ENCODE results near the gene PPP4R1.
"Not testable (repeated sequence)": the region's sequence is repeated elsewhere in the genome, so short reads cannot be mapped to it uniquely, and the experiment has no call there.

Gene PPP4R1, protein sequence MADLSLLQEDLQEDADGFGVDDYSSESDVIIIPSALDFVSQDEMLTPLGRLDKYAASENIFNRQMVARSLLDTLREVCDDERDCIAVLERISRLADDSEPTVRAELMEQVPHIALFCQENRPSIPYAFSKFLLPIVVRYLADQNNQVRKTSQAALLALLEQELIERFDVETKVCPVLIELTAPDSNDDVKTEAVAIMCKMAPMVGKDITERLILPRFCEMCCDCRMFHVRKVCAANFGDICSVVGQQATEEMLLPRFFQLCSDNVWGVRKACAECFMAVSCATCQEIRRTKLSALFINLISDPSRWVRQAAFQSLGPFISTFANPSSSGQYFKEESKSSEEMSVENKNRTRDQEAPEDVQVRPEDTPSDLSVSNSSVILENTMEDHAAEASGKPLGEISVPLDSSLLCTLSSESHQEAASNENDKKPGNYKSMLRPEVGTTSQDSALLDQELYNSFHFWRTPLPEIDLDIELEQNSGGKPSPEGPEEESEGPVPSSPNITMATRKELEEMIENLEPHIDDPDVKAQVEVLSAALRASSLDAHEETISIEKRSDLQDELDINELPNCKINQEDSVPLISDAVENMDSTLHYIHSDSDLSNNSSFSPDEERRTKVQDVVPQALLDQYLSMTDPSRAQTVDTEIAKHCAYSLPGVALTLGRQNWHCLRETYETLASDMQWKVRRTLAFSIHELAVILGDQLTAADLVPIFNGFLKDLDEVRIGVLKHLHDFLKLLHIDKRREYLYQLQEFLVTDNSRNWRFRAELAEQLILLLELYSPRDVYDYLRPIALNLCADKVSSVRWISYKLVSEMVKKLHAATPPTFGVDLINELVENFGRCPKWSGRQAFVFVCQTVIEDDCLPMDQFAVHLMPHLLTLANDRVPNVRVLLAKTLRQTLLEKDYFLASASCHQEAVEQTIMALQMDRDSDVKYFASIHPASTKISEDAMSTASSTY

DNA sequence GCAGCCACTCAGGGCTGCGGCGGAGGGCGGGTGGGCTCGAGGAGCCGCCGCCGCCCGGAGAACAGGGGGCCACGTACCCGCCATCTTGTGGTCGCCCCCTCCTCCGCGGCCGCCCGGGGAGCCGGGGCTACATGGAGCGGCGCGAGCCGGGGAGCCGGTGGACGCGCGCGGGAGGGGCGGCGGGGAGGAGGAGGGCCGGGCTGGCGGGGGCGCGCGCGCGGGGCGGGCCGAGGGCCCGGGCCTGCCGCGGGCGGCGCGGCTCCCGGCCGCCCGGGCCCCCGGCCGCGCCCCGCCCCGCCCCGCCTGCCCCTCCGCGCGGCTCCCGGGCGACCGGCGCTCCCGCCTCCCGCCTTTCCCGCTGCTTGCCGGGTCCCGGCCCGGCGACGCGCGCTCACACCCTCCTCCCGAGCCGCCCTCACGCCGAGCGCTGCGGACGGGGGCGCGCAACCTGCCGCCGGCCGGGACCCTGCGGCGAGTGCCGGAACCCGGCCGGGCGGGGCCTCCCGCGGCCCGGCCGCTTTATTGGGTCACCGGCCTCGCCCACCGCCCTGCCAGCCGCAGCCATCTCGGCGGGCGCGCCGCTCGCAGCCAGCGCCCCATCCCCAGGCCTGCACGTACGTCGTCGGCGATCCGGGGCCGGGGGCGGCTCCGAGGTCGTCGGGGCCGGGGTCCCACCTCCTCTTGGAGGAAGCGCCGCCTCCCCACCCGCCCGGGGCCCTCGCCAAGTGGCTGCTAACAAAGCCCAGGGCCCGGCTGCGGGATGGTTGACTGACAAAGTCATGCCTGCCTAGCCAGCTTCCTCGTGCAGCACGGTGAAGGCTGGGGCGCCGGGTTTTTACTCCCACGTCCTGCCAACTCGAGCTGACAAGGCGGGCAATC, at the start of gene PPP4R1:
Gene PPP4R1 (minus strand): TSS at position 159 of the 879 bp plus-strand sequence. CDS start 75 bp downstream, at position 84.
- DNase-seq = peak; percentile 73

DNA sequence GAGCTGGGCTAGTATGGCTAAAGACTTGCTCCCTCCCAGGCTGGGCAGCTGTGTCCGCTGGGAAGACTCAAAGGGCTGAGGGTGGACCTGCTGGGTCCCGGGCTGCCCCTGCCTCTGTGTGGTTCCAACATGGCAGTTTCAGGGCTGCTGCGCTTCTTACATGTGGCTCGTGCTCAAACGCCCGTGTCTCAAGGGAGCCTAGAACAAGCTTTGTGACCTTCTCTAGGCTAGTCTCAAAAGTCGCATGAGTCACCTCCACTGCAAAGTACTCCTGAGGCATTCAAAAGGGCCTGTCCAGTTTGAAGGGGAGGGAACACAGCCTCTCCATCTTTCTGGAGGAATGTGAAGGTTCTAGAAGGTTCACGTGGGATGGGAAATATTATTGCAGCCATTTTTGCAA, 49.0 kb upstream of the PPP4R1 start:
- no peak for DNase-seq

DNA sequence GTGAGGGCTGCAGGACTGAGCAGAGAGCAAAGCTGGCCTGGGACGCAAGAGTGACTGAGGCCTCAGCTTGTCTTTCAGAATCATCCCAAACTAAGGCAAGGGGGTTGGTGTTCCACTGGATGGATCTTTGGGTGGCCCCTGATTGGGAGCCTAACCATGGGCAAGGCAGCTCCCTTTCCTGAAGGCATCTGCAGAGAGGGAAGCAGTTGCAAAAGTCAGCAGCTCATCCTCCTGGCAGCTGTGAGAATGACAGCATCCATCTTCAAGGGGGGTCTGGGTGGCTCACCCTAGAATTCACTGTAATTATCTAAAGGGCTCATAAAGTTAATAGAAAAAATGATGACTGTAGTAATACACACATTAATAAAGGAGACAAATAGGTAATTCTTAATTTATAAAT, 47.2 kb upstream of the PPP4R1 start:
- DNase-seq = no peak

DNA sequence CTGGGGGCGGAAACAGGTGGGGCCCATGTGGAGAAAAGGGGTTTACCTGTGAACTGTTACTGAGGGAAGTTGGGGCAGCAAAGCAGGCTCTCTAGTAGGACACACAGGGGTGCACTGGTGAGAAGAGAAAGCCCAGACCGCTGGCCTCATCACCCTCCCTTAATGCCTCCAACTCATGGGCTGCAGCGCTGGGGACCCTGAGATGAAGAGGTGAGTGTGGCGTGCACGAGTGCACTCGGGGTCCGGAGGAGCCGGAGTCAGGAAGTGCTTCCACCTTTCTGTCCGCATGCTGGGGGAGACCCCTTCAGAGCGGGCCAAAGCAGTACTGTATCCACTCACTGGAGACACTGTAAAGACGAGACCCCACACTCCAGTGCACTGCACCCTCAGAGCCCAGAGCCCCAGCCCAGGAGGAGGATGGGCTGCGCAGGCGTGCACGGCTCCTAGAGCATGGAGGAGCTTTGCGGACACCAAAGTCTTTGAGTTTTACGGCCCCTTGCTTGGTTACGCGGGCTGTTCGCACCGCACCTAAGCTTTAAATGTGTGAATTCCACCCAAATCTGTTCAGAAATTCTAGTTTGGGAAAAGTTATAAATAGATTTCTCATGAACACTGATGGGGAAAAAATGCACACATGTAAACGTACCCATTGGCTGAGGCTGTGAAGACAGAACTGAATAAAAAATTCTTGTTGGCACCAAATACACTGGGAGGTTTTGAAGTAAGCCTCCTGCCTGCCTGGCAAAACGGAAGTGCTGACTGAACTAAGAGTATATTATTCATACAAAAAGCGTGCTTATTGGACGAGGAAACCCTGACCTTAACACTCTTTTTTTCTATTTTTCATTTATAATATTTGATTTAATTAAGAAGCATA, 45.4 kb upstream of the PPP4R1 start:
- no peak for DNase-seq

DNA sequence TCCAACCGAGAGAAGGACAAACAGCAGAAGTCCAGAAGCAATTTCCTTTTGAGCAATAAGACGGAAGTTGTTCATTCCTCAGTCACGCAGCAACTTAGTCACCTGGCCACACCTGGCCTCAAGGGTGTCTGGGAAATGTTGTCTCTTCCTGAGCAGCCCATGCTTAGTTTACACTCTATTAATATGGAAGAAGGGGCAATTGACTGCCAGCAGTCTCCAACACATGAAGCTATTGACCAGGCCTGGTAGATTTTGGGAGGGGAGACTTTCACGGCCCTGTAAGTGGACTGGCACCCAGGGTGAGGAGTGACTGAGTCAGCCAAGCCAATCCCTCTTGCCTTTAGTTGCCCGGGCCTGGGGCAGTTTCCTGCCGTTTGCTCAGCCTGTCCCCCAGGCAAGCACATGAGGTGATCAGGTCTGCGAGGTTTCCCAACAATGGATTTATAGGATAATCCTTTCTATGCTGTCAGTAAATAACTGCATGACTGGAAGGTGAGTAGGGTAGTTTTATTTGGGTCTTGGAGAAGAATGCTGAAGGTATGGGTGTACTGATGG, 43.8 kb upstream of the PPP4R1 start:
- DNase-seq = no peak

DNA sequence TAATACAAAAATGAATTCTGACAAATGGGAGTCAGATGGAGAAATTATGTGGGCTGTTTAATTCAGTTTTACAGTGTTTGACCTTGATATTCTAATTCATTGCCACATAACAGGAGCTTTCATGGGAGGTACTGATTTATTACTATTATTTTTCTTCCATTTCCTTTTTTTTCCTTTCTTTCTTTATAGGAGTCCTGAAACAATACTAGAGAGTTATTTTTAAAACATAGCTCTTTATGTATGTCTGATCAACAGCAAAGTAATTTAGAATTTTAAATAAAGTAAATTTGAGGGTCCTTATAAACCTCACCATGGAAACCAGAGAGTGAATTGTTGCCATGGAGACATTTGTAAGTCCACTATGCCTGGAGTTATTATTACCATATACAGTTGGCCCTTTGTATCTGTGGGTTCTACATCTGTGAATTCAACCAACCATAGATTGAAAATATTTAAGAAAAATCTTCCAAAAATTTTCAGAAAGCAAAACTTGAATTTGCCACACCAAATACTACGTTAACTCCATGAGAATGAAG, 40.9 kb upstream of the PPP4R1 start:
- no peak for DNase-seq

DNA sequence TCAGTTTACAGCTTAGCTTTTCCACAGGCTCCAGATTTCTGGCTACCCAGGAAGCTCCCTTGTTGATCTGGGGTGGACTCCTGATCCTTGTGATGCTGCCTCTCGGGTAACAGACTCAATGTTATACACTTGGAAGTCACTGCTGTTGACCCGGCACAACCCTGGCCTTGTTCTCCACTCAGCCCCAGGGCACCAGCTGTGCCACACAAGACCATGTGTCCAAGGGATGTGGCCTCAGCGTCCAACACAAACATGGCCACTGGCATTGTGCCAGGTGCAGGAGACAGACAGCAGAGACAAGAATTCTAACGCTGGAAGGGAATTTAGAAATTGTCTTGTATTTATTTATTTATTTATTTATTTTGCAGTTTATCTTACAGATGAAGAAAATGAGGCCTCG, 39.0 kb upstream of the PPP4R1 start:
- DNase-seq = no peak

DNA sequence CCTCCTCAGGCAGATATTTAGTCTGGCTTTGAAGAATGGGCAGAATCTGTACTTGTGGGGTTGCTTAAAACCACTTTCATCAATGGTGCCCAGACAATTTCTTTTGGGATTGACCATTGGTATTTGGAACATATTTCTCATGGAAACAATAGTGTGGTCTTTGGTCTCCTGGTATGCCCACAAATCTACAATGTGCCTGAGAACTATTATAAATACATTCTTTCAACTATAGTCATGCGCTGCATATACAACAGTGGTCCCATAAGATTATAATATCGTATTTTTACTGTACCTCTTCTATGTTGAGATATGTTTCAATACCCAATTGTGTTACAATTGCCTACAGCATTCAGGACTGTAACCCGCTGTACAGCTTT, 34.8 kb upstream of the PPP4R1 start:
- DNase-seq = no peak

DNA sequence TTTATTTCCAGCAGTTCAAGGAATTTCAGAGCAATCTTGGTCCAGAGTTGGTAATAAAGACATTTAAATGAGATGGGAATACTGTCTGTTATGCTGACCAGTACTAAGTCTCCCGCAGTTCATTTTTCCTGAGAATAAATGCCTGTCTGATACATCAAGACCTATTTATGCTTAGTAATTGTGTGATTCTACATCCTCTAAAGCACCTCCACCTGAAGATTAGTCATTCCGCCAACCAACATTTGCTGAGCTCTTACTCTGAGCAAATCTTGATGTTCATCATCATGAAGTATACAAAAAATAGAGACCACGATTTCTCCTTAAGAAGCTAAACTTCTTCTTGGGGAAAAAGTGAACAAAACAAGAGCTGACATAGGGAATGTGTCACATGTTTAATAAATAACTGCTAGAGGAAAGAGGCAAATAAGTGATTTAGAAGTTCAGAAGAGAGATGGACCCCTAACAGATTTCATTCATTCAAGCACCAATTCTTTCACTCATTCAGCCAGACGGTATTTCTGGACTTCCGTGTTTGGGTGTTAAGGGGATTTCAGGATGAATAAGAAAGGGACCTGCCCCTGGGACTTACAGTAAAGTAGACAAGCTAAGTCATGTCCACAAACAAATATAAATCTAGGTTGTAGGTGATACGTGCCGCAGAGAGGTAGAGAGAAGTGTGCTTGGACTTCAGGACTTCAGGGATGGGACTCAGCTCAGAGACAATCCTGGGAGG, 34.2 kb upstream of the PPP4R1 start:
- DNase-seq = no peak

DNA sequence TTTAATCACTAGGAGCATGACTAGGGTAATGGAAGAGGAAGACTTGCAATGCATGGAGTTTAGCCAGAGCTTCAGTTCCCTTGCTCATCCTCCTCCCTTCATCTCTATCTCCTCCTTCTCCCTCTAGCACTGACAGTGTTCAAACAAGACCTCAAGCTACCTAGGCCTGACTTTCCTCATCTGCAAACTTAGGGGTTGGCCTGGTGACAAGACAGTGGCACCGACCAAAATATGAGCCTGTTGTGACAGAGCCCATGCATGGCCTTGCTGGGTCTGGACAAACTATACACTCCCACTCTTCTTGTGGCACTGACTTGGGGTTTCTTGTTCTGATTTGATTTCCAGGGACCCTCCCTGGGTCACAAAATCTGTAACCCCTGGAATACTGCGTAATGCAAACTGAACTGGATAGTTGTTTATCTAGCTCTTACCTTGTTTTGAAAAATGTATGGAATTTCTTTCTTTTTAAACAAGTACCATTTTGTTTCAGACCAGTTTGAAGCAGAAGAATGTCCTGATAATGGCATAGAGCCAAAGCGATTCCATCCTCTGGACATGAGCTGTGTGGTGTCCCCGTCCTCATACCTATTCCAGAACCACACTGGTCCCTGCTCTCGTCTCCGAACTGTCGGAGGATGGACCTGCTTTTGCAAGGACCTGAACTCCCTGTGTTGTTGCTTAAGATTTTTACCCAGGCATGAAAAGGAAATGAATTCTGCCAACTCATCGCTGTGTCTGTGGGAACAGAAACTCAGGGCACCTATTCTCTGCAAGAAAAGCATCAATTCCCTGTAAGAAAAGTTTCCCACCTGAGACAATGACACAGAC, 33.4 kb upstream of the PPP4R1 start:
- DNase-seq = no peak

DNA sequence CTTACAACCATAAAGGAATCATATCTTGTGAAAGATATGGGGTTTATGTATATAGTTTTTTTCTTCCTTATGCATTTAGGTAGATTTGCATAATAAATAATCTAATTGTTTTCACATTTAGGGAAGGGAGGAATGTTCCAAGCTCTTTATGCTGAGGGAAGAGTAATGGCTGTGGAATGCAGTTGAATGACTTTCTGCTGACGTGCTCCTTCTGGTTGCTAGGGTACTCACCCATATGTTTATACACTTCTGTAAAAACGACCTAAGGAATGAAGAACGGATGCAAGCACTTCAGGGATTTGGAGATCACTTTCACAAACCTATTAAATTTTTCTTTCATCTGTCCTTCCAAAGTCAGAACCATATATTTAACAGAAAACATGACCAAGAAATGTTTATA, 29.2 kb upstream of the PPP4R1 start:
- no peak for DNase-seq

DNA sequence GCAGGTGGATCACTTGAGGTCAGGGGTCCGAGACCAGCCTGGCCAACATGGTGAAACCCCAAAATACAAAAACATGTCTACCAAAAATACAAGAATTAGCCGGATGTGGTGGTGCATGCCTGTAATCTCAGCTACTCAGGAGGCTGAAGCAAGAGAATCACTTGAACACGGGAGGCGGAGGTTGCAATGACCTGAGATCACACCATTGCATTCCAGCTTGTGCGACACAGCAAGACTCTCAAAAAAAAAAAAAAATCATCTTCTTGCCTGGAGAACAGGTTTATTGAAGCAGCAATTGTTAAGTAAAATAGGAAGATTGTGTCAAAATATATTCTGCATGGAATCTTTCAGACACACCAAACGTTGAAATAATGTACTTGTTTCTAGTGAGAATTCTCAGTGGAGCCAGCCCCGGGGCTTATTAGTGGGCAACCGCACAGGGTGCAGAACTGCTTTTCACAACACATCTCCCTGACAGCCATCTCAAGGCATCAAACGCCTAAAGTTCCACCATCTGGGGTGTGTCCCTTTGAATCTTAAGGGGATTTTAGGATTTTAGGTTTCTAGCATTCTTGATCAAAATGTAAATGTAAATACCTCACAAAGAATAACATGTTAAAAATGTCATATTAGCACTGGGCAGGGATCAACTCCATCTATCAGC, 28.6 kb upstream of the PPP4R1 start:
- DNase-seq = no peak

DNA sequence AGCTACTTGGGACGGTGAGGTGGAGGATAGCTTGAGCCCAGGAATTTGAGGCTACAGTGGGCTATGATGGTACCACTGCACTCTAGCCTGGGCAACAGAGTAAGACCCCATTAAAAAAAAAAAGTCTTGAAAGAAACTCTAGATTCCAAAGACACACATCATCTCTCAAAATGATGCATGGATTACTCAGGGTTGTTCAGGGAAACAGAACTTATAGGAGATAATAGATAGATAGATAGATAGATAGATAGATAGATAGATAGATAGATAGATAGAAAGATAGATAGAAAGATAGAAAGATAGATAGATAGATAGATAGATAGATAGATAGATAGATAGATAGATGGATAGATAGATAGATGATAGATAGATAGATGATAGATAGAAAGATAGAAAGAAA, 26.7 kb upstream of the PPP4R1 start:
- not testable (repeated sequence) for DNase-seq

DNA sequence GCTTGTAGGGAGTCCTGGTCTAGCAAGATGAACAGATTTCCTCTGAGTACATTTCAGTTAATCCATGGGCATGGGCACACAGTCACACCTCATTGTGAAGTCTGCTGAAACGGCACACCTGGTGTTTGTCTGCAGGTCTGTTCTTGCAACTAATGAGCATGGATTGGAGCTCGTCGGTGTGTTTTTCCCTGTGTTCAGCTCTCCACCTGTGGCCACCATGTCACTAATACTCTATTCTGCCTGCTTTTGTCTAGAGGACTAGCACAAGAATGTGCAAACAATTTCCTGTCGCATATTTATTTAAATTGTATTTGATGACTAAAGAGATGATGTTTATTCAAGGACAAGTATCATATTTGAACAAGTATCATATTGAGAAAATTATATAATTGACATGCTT, 24.5 kb upstream of the PPP4R1 start:
- no peak for DNase-seq

DNA sequence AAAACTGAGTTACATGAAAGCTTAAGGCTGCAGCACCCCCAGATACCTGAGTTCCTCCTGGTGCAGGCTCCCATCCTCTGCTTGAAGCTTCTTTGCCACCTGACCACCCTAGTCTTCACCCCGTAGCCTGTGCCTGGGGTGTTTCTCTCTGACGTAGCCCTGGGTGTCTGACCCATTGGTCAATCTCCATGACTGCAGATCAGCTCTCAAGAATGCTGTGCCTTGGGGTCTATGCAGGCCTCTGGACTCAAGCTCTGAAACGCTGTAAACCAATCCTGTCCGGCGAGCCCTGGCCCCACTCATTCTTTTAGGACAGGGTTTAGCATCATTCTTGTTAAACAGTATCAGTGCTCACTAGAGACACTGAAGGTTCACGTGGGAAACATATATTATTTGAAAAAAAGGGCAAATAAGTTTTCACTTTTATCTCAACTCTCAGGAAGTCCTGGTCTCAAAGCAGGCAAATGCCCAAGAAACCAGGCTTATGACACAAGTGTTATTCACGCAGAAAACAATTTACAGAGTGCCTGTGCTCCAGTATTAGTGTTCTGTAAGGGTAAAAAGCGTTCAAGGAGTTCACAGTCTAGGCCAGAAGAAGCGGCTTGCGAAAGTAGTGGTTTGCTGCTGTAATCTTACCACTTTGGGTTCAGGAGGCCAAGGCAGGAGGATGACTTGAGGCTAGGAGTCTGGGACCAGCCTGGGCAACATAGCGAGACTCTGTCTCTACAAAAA, 22.8 kb upstream of the PPP4R1 start:
- DNase-seq = no peak

DNA sequence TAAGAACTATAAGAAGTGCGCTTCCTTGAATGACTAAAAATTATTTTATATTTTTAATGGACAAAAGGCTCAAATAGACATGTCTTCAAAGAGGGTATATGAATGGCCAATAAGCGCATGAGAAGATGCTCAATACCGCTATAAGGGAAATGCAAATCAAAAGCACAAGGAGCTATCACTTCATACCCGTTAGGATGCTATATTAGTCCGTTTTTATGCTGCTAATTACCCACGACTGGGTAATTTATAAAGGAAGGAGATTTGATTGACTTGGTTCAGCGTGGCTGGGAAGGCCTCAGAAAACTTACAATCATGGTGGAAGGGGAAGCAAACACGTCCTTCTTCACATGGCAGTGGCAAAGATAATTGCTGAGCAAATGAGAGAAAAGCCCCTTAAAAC, 20.5 kb upstream of the PPP4R1 start:
- DNase-seq = no peak

DNA sequence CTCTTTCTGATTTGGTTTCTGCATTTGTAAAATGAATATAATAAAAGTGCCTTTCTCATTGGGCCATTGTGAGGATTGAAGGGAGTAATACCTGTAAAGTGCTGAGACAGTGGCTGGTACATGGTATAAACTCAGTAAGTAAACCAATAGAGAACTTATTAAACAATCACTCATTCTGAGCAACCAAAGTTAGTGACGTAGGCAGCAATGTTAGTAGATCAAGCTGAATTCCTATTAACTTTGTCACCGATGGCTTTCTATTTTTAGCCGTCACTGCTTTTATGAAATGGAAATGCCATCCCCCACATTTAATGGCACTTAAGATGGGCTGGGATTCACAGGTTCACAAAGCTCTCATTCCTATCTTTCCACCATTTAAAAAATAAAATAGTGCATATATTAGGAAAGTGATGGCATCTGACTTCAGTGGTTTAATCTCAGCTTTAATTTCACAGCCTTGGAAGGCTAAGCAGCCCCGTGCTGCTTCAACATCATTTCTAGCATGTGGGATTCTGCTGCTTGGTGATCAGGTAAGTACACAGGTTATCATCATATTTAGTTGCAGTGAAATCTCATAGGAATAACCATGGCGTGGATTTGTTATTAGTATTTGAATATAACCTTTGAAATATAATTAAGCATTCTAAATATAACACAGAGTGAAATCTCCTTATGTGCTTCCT, 17.6 kb upstream of the PPP4R1 start:
- DNase-seq = no peak

DNA sequence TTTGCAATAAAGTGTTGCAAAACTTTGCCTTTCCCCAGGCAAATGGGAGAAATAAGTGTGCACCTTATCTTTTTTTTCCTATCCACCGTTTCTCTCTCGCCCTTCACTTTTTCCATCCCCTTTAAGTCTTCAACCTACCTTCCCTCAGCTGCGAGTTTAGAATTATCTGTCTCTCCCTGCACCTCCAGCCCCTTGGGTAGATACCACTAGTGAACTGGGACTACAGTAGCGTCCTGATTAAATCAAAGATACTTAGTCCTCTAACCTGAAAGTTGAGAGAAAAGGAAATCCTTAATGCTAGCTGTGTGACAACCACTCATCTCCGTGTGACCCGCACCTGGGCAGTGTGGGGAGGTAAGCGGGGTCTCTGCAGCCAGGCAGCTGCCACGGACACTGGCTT, 16.1 kb upstream of the PPP4R1 start:
- DNase-seq = no peak

Data from activated CD4-positive, CD25-positive, alpha-beta regulatory T cell treated with anti-CD3 and anti-CD28 coated beads, Interleukin-2, amount 50 U/mL, for 72 hours (primary cell).